Left ventricle myocardium superior (tissue), 1 donor: Measurements from ENCODE around the gene TBX10. TPM values are rescaled to one million over a fixed set of nuclear protein-coding genes. Genes with fewer than 3 reads are reported as not detected.
"Not testable (repeated sequence)": the region's sequence is repeated elsewhere in the genome, so short reads cannot be mapped to it uniquely, and the experiment has no call there.

Experiments used
- ATAC-seq: fragments of 200-7000 bp; cut with Tn5 transposase; one replicate; pipeline ENCODE4 v1.9.1; 2020; ENCODE audit warnings: mild to moderate bottlenecking, moderate library complexity
- DNase-seq: peaks from one replicate; pipeline ENCODE4 v3.0.0-alpha.2; 2020
- intact Hi-C: fragments of 100-400 bp; cut with micrococcal nuclease; formaldehyde crosslinking; loops from one replicate; pipeline ENCODE4 v1.11.0; 2022
- total RNA-seq: library from RNA; stranded (reverse); fragmentation: NEBNext Ultra II Directional; extraction: Animal tissue kit (Norgen Biotek cat#: 25700); gene quantifications from one replicate; pipeline ENCODE4 v1.2.1, GENCODE V29; 2021
- donor health status: DM: no; HTN: yes; CAD: no; lungs with severe emphysema.

TBX10 gene
- total RNA-seq, 1 donor from 2014 or later, result 0.37 TPM

DNA sequence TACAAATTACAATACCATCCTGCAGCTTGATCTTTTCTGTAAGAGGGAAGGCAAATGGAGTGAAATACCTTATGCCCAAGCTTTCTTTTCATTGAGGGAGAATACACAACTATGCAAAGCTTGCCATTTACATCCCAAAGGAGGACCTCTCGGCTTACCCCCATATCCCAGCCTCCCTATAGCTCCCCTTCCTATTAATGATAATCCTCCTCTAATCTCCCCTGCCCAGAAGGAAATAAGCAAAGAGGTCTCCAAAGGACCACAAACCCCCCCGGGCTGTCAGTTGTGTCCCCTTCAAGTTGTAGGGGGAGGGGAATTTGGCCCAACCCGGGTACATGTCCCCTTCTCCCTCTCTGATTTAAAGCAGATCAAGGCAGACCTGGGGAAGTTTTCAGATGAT, 17.6 kb downstream of the TBX10 start:
- DNase-seq, ATAC-seq: not testable (repeated sequence)

DNA sequence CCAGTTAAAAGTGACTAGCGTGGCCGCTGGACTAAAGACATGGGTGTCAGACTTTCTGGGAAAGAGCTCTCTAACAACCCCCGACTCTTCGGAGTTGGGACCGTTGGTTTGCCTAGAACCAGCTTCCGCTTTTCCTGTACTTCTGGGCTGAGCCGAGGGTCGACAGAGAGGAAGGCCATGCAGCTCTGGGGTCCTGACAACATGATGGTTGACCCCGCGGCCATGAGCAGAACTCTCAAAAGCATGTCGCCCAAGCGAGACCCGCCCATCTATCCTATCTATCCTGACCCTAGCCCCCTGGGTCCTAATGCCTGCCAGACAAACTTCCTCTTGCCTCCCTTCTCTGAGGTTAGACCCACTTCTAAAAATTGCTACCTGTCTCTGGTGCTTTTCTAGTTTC, 18.9 kb downstream of the TBX10 start:
- DNase-seq, ATAC-seq, intact Hi-C loops: not testable (repeated sequence)

More for the DNA sequence above, 17.6 kb downstream of the TBX10 start:
- intact Hi-C loops, result not testable (repeated sequence)

DNA sequence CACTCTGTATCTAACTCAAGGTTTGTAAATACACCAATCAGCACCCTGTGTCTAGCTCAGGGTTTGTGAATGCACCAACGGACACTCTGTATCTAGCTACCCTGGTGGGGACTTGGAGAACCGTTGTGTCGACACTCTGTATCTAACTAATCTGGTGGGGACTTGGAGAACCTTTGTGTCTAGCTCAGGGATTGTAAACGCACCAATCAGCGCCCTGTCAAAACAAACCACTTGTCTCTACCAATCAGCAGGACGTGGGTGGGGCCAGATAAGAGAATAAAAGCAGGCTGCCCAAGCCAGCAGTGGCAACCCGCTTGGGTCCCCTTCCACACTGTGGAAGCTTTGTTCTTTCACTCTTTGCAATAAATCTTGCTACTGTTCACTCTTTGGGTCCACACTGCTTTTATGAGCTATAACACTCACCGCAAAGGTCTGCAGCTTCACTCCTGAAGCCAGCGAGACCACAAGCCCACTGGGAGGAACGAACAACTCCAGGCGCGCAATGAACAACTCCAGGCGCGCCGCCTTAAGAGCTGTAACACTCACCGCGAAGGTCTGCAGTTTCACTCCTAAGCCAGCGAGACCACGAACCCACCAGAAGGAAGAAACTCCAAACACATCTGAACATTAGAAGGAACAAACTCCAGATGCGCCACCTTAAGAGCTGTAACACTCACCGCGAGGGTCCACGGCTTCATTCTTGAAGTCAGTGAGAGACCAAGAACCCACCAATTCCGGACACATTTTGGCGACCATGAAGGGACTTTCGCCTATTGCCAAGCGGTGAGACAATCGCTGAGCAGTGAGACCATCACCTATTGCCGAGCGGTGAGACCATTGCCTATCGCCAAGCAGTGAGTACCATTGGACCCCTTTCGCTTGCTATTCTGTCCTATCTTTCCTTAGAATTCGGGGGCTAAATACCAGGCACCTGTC, 19.6 kb downstream of the TBX10 start:
- ATAC-seq, intact Hi-C loops, DNase-seq: not testable (repeated sequence)

DNA sequence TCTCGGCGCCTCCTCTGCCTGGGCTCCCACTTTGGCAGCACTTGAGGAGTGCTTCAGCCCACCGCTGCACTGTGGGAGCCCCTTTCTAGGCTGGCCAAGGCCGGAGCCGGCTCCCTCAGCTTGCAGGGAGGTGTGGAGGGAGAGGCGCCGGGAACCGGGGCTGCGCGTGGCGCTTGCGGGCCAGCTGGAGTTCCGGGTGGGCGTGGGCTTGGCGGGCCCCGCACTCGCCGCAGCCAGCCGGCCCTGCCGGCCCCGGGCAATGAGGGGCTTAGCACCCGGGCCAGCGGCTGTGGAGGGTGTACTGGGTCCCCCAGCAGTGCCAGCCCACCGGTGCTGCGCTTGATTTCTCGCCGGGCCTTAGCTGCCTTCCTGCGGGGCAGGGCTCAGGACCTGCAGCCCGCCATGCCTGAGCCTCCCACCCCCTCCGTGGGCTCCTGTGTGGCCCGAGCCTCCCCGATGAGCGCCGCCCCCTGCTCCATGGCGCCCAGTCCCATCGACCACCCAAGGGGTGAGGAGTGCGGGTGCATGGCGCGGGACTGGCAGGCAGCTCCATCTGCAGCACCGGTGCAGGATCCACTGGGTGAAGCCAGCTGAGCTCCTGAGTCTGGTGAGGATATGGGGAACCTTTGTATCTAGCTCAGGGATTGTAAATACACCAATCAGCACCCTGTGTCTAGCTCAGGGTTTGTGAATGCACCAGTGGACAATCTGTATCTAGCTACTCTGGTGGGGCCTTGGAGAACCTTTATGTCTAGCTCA, 20.5 kb downstream of the TBX10 start:
- intact Hi-C loops, ATAC-seq, DNase-seq: not testable (repeated sequence)

DNA sequence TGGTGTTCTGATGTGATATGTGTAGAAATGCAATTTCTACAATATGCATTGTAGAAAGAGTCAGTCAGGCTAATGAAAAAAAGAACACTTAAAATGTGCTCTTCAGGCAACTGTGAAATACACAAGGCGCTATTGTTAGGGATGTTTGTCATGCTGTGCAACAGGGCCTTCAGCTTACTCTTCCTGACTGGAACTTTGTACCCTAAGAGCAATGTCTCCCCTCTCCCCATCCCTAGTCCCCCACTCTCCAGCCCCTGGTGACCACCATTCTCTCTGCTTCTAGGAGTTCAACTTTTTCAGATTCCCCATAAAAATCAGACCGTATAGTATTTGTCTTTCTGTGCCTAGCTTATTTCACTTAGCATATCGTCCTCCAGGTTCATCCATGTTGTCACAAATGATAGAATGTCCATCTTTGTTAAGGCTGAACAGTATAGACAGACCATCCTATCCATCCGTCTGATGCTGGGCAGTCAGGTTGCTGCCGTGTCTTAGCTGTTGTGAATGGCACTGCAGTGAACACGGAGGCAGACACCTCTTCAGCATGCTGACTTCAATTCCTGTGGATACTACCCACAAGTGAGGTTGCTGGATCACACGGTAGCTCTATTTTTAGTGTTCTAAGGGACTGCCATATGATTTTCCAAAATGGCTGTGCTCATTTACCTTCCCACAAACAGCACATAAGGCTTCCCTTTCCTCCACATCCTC, 22.2 kb downstream of the TBX10 start:
- DNase-seq, result no peak
- intact Hi-C loops, result no loop called here
- peak; percentile 29 for ATAC-seq

DNA sequence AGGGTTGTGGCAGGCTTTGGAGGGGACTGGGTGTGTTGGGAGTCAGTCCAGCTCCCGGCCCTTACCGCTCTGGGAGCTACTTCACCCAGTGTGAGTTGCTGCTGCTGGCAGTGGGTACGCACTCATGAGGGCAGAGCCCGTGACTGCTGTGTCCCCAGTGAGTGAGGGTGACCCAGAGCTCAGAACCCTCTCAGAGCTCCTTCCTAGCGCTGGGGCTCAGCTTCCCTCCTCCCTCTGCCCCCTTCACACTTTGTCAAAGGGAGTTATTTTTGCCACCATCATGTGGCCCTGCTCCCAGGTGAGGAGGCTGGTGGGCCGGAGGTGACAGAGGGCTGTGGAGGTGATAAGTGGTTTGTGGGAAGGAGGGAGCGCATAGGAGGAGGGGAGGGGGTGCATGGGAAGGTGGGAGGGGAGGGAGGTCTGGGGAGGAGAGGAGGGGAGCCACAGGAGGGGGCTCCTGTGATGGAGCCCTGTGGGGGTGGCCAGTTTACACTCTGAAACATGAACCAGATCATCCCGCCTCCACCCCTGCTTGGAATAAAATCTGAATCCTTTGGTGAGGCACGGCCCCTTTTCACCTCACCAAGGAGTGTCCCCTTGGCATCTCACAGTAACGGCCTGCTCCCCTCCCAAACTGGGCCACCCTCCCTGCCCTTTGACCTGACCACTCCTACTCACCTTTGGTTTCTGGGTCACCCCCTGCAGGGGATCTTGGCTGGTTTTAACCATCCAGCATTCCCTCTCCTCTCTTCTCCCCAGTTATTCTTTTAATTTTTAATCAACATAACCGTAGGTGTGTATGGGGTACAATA, 22.9 kb downstream of the TBX10 start:
- intact Hi-C loops, result no loop called here
- peak; percentile 70 for ATAC-seq

DNA sequence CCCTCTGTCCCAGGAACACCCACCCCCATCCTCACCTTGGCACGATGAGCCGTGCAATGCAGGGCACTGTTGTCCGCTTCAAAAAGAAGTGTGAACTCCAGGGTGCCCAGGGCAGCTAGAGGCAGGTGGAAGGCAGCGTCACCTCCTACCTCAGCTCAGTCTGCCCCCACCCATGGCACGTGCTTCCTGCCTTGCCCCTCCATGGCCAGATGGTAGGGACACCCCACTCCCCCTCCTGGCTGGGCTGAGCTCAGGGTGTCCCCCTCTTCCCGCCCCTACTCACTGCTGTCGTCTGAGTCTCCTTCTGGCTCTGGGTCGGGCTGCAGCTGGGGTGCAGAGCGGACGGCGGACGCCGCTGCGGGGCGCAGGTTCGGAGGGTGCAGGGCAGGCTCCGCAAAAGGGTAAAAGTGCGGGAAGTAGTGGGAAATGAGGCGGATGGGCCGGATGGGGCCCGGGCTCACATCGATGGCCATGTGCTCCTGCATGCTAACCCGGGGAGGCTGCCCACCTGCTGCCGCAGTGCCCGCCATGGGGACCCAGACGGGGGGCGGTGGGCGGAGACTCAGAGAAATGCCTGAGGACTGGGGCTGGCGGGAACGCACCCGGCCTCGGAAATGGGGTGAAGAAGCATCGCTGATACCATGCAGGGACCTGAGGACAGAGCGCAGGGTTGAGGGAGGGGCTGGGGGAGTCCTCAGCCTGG, 23.7 kb downstream of the TBX10 start:
- no peak for ATAC-seq
- intact Hi-C loops, result no loop called here
- no peak for DNase-seq

More for the DNA sequence above, 22.9 kb downstream of the TBX10 start:
- DNase-seq, result peak; percentile 64

DNA sequence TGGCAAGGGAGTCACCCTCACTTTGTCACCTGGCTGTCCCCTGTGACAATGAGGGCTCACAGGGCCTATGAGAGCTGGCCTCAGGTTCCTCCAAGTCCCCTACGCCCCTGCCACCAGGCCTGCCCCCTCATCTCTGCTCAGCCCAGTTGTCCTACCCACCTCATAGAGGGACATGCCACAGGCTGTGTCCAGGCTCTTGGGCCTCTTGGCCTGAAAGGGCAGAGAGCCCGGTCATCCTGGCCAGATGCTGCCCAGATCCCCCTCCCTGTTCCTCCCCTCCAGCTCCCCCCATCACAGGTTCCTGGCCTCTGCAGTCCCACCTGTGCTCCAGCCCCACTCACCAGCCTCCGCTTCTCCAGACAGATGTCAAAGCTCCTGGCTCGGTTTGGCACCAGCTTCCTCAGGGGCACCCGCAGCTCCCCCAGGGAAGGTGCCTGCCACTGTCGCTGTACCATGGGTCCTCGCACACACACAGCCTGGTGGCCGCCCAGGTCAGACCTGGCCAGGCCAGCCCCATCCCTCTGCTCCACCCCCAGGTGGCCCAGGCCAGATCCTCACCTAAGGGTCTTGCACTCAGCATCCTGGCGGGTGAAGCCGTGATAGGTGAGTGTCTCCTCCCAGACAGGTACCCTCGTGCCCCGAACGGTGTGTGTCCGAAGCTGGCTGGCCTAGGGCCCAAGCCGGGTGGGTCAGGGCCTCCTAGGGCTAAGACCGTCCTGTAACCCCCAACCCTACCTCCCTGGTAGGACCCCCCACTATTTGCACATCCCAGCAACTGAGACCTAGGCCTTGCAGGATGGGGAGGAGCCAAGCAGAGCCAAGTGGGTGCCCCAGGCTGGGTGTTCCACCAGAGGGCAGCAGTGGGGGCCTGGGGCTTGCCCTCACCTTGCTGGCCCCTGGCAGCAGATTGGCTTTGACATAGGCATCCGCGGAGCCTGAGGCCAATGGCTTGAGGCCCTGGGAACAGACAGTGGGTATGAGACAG, 24.5 kb downstream of the TBX10 start:
- ATAC-seq (peak; percentile 50), DNase-seq (peak; percentile 62)
- intact Hi-C loops, result no loop called here

DNA sequence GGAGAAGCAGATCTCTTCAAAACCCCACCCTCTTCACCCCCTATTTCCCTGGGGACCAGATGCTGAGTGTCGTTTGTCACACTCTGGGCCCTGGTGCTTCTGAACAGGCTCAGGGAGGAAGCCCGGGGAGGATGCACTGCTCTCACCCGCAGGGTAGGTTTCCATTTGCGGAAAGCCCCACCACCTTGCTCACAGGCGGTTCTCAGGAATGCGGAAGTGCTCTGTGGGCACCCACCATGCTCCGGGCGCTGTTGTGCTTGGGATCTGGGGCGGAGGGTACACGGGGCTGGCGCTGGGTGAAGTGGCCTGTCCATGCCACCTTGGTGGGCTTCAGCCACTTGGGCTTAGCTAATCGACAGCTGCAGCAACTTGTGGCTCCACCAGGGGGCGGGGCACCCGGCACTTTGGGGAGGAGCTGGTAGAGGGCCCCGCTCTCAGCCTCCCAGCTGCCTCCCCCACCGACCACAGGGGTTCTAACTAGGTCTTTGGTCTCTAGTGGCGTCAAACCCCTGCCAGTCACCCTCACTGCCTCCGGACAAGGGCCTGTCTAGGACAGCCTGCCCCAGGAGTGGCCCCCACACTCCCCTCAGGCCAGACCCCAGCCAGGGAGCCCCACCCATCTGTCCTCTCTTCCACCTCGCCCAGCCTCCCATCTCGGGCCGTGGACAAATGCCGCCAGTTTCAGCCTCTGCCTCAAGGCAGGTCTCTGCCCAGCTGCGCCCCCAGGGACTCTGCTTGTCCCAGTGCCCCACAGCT, 25.4 kb downstream of the TBX10 start:
- peak; percentile 75 for DNase-seq
- ATAC-seq, result peak; percentile 39
- intact Hi-C loops, result no loop called here

DNA sequence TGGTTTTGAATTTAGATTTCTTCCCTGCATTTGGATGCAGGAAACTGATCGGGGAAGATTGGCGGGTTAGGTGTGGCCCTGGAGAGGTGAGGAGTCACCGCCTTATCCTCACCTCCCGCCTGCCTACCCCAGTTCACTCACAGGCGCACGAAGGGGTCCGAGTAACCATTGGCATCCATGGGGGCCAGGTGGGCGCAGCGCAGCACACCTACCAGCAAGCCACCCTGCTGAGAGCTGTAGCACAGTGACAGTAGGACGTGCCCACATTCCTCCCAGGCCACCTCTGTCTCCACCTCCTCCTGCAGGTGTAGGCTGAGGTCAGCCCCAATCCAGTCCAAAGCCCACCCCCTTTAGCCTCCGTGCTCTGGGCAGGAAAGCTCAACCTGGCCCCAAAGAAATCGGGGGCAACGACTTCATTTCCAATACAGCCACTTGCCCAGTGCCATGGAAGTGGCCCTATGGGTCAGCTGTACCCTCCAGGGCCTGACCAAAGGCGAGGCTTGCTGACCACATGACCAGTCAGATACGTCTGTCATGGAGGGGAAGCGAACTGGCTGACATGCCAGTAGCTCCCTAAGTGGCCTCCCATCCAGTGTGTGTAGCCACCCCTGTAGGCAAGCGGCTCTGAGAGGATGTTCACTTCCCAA, 26.1 kb downstream of the TBX10 start:
- intact Hi-C loops, result no loop called here
- no peak for DNase-seq
- ATAC-seq, result no peak

DNA sequence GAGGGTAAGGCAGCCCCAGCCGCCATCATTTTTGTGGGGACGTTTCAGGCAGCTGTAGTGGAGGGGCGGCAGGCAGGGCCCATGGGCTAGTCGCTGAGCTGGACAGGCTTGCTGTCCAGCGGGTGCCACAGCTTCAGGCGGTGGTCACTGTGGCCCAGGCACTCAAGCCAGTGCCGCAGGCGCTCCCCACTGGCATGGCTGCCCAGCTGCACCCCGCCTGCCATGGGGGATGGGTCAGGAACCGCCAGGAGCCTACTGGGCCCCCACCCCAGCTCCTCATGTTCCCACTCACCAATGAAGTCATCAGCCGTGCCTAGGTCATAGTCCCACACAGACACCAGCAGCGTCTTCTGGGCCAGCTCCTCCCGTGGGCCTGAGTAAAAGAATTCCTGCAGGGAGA, 26.8 kb downstream of the TBX10 start:
- intact Hi-C loops, result no loop called here
- DNase-seq (no peak), ATAC-seq (no peak)

DNA sequence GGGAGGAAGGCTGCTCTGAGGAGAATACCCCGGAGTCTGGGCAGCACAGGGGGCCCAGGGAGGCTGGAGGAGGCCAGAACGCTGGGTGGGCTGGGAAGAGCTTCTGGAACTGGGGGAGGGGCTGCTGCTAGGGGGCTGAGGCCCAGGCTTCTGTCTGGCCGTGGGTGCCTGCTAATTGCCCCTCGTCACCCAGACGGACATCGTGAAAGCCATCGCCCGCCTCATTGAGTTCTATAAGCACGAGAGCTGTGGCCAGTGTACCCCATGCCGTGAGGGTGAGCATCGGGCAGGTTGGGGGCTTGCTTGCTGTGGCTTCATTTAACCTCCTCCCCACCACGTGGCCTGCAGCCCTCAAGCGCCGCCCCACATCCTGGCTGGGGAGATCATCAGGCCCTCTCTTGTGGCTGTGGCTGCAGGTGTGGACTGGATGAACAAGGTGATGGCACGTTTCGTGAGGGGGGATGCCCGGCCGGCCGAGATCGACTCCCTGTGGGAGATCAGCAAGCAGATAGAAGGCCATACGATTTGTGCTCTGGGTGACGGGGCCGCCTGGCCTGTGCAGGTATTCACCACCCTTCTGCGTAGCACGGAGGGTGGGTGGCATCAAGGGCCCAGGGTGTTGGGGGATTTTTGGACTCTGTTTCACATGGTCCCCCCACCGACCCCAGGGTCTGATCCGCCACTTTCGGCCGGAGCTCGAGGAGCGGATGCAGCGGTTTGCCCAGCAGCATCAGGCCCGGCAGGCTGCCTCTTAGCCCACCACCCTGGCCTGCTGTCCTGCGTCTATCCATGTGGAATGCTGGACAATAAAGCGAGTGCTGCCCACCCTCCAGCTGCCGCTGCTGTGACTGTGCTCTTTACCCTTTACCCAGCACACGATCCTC, 27.6 kb downstream of the TBX10 start:
- intact Hi-C loops, result no loop called here
- ATAC-seq (no peak), DNase-seq (no peak)

DNA sequence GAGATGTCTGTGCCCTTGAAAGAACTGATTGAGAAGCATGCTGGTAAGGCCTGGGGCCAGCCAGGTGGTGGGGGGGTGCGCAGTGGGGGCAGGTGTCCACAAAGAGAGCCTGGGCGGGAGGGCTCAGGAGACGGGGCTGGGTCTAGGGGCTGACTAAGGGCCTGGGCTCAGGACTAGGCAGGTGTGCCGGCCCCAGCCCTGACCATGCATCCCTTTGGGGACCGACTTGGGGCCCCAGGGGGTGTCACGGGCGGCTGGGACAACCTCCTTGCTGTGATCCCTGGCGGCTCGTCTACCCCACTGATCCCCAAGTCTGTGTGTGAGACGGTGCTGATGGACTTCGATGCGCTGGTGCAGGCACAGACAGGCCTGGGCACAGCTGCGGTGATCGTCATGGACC, 28.4 kb downstream of the TBX10 start:
- no peak for DNase-seq
- intact Hi-C loops, result no loop called here

DNA sequence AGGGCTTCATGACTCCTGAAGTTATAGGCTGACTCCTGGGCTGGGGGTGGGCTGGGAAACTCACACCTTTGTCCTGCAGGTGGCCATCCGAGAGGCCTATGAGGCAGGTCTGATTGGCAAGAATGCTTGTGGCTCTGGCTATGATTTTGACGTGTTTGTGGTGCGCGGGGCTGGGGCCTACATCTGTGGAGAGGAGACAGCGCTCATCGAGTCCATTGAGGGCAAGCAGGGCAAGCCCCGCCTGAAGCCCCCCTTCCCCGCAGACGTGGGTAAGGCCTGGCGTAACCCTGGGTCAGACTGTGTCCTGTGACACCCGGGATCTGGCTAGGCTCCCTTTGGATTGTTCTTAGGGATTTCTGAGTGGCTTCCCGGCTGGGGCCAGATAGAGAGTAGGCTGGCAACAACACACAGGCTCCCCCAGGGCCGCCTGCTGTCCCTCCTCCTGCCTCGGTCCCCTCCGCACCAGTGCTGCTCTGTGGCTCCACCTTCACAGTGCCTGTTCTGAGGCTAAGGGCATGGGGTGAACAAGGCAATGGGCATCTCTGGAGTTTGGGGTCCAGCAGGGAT, 29.2 kb downstream of the TBX10 start:
- intact Hi-C loops, result no loop called here
- ATAC-seq (no peak), DNase-seq (no peak)

More for the DNA sequence above, 28.4 kb downstream of the TBX10 start:
- ATAC-seq, result no peak
